Activated T-cell treated with anti-CD3 and anti-CD28 coated beads, Interleukin-2, amount 50 U/mL, for 1 hour (primary cell): ENCODE measurements around the gene P2RX7.
"Not testable (repeated sequence)": the region's sequence is repeated elsewhere in the genome, so short reads cannot be mapped to it uniquely, and the experiment has no call there.

ENCODE experiments used
- DNase-seq: peaks from one replicate; pipeline ENCODE4 v3.0.0-alpha.2; 2020

The P2RX7 gene

DNA sequence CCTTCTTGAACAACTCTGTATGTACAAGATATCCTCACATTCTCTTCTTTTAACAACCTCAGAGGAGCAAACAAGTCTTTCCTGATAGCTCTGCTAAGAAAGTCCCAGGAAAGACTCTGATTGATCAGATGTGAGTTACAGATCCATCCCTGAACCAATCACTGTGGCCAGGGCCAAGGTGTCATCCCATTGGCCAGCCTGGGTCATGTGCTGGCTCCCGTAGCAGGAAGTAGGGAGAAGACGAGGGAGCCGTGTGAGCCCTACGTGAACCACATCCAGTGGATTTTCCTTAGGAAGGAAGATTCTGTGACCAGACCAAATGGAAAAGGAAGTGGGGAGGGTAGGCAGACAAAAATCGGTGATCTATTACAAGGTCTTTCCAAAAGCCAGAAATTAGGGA, 5.6 kb downstream of the P2RX7 start:
- no peak for DNase-seq

DNA sequence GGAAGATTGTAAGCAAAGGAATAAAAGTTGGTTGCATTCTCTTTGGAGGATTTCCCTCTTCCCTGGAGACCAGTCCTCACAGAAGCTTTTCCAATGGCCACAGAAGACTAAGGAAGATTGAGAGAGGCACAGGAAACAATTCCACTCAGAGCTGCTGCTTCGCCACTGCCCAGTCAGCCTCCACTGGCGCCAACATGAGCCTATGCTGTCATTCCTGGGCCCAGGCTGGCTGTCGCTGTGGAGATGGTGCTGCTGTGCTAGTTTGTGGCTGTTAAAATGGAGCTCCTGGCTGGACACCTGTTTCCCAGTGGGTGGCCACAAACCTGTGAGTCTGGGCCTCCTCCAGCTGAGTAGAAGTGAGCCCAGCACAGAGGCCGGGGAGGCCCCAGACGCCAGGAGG, 6.6 kb downstream of the P2RX7 start:
- DNase-seq = no peak

DNA sequence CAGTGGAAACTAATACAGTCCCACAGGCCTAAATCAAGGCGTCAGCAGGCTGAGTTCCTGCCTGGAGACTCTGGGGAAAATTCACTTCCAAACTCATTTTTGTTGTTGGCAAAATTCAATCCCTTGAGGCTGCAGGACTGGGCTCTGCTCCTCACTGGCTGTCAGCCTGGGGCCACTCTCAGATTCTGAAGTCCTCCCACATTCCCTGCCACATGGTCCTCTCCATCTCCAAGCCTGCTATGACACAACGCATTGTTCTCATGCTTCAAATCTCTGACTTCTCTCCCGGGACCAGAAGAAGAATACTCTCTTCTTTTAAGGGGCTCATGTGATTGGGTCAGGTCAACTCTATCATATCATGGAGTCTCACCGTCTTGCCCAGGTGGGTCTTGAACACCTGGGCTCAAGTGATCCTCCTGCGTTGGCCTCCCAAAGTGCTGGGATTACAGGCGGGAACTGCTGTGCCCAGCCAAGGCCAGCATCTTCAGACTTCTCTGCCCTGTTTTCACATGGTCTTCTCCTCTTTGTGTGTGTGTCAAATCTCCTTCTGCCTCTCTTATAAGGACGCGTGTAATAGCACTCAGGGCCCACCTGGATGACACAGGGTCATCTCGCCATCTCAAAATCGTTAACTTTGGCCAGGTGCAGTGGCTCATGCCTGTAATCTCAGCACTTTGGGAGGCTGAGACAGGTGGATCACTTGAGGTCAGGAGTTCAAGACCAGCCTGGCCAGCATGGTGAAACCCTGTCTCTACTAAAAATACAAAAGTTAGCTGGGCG, 9.7 kb downstream of the P2RX7 start:
- DNase-seq = no peak

DNA sequence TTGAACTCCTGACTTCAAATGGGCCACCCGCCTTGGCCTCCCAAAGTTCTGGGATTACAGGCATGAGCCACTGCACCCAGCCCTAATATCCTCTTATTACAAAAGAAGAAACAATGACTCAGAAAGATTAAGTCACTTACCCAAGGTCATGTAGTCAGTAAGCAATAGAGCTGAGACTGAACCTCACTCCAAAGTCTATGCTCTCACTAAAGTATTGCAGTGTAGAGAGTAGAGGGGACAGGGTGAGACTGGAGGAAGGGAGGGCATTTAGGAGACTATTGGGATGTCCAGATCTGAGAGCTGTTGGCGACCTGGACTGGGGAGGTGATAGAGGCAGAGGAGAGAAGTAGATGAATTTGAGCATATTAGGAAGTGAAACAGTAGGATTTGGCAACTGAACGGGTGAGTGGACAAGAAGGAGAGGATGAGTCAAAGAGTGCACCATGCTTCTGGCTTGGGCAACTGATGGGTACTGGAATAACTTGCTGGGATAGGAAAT, 11.8 kb downstream of the P2RX7 start:
- no peak for DNase-seq

DNA sequence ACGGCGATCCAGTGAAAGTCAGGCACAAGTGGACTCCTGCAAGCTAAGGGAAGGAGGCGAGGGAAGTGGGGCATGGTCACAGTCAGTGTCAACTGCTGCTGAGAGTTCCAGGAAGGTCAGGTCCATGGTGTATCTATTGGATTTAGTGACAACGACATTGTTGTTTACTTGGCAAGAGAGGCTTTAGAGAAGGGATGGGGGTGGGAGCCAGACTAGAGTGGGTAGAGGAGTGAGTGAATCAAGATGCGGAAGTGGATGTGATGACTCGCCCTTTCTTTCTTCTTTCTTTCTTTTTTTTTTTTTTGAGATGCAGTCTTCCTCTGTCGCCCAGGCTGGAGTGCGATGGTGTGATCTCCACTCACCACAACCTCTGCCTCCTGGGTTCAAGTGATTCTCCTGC, 12.5 kb downstream of the P2RX7 start:
- DNase-seq = no peak

DNA sequence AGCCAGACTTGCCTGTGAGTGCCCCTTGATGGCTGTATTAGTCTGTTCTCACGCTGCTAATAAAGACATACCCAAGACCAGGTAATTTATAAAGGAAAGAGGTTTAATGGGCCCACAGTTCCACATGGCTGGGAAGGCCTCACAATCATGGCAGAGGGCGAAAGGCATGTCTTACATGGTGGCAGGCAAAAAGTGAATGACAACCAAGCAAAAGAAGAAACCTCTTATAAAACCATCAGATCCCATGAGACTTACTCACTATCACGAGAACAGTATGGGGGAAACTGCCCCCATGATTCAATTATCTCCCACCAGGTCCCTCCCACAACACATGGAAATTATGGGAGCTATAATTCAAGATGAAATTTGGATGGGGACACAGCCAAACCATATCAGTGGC, 16.6 kb downstream of the P2RX7 start:
- not testable (repeated sequence) for DNase-seq

DNA sequence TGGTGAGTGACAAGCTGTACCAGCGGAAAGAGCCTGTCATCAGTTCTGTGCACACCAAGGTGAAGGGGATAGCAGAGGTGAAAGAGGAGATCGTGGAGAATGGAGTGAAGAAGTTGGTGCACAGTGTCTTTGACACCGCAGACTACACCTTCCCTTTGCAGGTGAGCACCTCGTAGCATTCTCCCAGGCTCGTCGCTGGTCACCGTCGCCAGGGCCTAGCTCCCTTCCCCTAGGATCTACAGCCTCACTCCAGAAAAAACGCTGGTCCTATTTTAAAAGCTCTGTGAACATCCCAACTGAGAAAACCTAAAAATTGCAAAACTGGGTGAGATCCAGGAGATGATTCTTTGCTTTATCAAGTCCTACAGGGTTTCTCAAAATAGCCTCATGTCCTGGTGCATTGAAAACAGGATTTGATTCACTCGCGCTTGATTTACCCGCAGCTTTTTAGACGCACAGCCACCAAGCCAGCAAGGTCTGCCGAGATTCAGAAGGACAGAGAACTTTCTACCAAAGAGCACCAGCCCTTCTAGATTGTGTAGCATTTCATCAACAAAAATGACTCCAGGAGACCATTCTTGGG, 22.2 kb downstream of the P2RX7 start:
- DNase-seq = no peak

DNA sequence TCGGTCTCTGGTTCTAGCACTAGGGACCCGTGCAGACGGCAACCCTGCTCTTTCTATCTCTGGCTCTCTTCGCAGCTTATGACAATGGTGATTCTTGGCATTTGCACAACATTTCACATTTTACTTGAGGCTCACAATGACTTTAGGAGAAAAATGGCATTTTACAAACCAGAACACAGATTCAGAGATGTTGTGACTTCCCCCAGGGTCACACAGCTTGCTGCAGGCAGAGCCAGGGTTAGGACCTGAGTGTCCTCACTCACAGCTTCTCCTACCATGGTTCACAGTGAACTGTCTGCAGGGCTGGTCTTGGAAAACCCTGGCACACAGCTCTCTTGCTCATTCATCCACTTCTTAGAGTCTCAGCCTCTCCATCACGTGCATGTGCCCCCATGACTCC, 23.7 kb downstream of the P2RX7 start:
- no peak for DNase-seq

DNA sequence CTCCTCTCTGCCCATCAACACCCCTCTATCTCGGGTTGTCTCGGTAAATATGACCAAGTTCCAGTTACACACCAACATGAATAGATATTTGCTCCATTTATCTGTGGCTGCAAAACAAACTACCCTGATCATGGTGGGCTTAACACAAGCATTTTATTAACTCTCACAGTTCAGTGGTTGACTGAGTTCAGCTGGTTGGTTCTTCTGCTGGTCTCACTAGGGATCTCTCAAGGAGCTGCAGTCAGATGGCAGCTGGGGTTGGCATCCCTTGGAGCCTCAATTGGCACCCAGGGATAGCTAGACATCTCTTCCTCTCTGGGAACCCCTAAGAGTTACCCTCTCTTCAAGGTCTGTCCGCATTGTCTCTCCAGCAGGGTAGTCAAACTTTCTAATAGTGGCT, 25.4 kb downstream of the P2RX7 start:
- no peak for DNase-seq

DNA sequence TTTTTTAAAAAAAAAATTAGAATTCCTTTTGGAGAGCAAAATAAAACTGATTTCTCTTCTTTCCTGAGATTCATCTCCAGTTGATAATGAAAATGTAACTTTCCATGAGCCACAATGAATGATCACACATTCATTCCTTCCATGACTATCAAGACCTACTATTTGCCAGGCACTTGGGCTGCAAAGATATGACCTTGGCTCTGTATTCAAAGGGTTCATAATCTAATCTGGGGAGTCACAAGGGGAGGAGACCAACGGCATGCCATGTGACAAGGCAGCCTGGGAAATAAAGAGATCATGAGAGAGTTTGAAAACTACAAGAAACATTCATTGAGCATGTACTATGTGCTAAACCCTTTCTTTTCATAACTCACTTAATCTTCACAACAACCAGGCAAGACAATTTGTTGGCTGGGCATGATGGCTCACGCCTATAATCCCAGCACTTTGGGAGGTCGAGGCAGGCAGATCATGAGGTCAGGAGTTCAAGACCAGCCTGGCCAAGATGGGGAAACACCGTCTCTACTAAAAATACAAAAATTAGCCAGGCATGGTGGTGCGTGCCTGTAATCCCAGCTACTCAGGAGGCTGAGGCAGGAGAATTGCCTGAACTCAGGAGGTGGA, 26.2 kb downstream of the P2RX7 start:
- DNase-seq = not testable (repeated sequence)

DNA sequence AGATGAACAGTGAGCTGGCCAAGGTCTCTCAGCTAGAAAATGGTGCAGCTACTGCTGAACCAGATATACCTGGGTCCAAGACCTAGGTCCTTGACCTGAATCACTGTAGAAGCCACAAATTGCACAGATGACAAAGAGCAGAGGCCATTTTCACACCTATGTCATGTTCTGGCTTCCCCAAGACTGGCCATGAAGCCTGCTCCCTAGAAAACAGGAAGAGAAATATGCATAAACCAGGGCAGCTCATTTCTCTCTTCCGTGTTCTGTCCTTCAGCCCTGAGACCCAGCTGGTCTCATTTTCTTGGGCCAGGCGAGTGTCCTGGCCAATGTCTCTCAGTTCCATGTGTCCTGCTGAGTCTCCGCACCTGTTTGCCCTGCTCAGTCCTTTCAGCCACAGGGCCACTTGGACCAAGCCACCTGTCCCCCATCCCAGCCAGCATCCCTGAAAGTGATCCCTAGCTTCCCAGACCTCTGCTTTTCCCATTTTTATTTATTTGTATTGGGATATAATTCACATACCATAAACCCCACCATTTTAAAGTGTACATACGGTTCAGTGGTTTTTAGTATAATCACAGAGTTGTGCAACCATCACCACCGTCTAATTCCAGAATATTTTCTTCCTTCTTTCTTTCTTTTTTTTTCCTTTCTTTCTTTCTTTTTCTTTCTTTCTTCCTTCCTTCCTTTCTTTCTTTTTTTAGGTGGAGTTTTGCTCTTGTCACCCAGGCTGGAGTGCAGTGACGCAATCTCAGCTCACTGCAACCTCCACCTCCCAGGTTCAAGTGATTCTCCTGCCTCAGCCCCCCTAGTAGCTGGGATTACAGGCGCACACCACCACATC, 27.0 kb downstream of the P2RX7 start:
- DNase-seq = no peak

DNA sequence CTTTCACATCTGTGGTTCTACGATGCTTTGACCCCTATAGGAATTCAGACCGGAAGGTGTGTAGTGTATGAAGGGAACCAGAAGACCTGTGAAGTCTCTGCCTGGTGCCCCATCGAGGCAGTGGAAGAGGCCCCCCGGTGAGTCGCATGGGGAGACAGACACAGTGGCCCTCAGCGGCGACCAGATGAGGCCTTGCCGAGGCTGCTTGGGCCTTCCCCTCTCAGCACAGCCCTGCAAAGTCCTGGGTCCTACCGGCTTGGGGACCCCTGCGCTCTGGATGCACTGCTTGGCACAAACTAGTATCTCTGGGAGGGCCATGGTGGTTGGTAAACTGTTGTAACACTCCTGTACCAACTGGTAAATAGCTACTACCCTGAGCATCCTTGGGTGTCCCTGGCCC, 29.7 kb downstream of the P2RX7 start:
- DNase-seq = no peak

DNA sequence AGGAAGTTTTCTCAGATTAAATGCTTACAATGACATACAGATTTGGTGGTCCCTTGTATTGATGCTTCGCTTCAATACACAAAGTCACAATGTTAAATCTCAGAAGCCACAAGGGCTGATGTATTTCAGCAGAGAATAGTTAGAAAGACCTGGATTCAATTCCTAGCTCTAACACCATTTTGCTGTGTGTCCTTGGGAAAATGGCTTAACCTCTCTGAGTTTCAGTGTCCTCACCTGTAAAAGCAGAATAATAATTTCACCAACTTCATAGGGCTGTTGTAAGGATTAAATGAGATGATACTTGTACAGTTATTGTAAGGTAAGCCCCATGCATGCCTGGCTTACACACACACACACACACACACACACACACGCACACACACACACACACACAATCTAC, 30.3 kb downstream of the P2RX7 start:
- no peak for DNase-seq

DNA sequence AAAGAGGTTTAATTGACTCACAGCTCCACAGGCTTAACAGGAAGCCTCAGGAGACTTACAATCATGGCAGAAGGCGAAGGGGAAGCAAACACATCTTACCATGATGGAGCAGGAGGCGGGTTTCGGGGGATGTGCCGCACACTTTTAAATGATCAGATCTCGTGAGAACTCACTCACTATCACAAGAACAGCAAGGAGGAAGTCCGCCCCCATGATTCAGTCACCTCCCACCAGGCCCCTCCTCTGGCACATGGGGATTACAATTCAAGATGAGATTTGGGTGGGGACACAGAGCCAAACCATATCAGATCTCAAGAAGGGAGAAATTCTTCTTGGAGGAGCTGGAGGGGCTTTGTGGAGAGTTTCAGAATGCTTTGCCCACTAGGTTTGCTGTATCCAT, 32.2 kb downstream of the P2RX7 start:
- DNase-seq = not testable (repeated sequence)

DNA sequence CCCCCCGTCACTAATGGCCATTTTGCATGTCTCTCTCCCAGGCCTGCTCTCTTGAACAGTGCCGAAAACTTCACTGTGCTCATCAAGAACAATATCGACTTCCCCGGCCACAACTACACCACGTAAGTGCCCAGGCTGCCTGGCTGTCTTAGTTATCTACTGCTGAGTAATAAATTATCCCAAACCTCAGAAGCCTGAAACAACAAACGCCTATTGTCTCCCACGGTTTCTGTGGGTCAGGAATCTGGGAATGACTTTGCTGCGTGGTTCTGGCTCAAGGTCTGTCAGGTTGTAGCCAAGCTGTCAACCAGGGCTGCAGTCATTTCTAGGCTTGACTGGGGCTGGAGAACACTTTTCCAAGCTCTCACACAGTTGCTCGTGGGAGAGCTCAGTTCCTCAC, 32.6 kb downstream of the P2RX7 start:
- no peak for DNase-seq

DNA sequence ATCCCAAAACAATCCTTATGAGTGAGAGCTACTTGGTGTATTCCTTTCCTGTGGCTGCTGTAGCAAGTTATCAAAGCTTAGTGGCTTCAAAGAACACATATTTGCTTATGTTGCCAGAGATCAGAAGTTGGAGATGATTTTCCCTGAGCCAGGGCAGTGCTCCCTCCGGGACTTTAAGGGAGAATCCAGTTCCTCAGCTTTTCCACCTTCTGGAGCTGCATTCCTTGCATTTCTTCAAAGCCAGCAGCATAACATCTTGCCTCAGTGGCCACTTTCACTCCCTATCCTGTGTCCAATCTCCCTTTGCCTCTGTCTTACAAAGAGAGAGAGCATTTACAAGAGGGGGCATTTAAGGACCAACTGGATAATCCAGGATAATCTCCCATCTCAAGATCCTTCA, 33.7 kb downstream of the P2RX7 start:
- no peak for DNase-seq

DNA sequence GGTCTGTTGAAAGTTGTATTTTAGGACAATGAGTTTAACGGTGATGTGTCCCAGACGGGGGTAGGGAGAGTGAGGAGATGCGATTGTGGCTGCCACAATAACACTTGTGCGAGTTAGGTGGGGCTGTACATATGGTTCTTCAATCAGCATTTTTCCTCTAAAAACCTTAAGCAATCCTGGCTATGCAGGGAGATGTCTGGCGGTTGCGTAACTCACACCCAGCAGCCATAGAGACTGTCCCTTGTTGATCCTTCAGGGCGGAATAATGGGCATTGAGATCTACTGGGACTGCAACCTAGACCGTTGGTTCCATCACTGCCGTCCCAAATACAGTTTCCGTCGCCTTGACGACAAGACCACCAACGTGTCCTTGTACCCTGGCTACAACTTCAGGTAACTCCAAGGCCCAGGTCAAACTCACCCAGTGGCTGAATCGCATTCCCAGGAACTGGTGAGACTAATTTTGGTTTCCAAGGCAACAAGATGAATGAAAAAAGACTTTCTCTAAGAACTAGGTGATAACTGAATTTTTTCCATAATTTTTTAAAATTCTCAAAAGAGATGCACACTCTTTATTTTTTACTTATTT, 34.6 kb downstream of the P2RX7 start:
- no peak for DNase-seq

DNA sequence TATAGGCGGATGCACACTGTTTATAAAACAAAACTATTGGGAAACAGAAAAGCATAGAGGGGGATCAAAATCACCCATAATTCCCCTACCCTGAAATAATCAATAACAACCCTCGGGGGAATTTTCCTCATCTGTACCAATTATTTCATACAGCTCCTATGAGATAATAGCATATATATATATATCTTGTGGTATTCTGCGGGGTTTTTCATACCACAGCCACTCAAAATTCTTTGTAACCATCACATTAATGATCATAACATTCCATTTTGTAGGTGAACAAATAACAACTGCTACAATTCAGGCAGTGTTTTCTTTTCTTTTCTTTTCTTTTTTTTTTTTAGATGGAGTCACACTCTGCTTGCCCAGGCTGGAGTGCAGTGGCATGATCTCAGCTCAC, 35.3 kb downstream of the P2RX7 start:
- DNase-seq = no peak

DNA sequence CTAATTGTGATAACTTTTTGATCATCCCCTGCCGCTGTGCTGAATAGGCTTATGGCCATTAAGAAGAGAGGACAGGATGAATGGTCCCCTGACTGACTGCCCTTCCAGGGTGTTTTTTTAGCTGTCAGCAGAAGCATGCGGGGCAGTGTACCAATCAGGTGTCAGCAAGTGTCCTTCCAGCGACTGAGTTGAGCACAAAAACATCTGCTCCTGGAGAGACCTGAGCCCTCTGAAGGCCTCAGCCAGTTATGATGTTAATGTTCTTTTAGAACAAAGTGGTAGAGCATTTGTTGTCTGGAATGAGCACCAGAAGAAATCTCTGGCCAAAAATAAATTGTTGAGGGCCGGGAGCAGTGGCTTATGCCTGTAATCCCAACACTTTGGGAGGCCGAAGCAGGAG, 37.5 kb downstream of the P2RX7 start:
- no peak for DNase-seq

DNA sequence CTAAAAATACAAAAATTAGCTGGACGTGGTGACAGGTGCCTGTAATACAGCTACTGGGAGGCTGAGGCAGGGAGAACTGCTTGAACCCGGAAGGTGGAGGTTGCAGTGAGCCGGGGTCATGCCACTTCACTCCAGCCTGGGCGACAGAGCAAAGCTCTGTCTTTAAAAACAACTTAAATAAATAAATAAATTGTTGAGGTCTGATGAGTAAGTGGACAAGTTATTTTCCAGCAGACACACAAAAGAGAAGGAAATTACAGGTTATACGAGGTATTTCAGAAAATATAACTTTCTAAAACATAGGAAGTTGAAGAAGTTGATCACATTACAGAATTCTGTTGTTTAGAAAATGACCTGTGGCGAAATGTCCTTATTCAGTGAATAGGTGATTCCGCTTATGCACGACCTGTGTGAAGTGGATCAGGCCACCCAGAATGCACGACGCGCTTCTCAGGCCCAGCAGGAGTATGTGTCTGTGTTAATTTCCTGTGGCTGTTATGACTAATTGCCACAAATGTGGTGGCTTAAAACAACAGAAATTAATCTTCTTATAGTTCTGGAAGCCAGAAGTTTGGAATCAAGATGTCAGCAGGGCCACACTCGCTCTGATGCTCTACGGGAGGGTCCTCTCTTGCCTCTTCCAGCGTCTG, 38.1 kb downstream of the P2RX7 start:
- no peak for DNase-seq

DNA sequence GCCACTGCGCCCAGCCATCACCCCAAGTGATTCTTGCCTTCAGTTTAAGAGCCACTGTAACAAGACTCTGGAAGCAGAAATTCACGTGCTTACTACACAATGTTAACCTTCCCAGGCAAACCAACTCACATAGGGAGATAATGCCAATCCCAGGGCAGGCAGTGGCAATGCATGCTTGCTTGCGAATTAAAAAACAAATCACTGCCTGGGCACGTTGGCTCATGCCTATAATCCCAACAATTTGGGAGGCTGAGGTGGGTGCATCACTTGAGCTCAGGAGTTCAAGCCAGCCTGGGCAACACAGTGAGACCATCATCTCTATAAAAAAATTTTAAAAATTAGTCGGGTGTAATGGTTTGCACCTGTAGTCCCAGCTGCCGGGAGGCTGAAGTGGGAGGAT, 39.5 kb downstream of the P2RX7 start:
- DNase-seq = no peak

DNA sequence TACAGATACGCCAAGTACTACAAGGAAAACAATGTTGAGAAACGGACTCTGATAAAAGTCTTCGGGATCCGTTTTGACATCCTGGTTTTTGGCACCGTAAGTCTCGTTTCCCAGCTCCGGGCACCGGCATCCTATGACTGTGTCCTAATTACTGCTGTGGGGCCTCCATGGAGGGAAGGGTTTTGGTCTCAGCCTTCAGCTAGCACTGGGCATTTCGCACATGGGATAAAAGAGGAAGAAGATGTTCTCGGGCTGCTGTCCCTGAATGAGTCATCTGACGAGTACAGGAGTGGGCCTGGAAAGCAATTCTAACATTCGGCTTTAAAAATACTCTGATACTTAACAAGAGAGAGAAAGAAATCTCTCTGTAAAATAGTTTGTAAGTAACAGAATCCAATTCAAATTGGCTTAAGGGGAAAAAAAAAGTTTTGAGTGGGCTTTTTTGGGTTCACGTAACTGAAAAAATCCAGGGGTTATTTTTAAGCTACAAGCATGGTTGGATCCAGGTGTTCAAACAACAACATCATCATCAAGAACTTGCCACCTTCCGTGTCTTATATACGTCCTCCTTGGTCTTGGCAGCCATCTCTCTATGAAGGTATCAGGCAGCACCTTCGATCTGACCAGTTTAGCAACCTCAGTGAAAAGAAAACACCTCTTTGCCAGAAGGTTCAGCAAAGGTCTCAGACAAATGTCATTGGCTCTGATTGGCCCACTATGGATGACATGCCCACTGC, 42.9 kb downstream of the P2RX7 start:
- DNase-seq = no peak
